GM18517 (cell line): ENCODE measurements around the gene SCN8A.

ENCODE experiments used
- ATAC-seq: cut with Tn5 transposase; IDR thresholded peaks from one replicate; pipeline ENCODE4 v1.9.1; 2021; ENCODE audit warnings: mild to moderate bottlenecking, moderate library complexity; ENCODE audit not compliant: unreplicated experiment

The SCN8A gene

DNA sequence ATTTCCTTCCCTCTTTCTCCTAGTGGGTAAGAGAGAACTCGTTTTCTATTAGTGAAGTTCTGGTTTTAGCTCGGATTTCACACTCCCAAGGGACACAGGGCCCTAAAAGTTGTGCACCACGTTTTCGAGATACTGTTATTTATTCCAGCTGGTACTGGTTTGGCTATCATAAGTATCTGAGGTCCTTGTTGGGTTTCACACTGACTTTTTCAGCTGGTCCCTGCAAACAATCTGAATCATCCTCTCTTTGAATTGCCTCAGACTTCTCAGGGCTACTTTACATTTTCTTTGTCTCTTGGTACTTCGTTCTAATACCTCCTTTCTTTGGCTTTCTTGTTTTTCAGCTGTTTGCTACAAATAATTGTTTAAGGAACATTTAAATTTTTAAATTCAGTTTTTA, 75.7 kb downstream of the SCN8A start:
- no peak for ATAC-seq

DNA sequence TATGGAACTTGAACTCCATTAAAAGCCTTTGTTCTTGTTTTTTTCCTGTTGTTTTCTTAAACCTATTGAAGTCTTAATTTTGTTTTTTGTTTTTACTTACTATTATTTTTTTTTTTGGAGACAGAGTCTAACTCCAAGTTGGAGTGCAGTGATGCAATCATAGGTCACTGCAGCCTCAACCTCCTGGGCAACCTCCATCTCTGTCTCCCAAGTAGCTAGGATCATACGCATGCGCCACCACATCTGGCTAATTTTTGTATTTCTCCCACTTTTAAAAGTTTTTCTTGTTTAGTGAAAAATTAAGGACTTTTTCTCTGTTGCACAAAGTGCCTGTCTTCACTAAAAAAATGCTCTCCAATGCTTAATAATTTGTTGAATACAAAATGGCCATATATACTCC, 76.2 kb downstream of the SCN8A start:
- ATAC-seq: no peak

DNA sequence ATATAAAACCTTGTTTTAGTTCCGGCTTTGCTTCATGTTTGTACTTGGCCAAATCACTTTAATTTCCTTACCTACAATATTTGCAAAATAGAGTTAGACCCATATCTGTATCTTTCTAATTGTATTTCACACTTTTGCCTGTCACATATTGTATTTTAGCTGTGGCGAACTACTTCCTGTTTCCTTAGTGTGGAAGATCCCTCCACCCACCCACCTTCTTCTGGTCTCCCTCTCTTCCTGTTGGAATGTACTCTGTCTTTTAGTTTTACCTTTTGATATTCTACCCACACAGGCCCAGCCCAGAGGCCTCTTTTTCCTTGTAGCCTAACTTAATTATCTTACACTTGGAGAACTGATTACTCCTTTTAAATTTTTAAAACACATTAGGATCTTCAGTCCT, 78.2 kb downstream of the SCN8A start:
- no peak for ATAC-seq

DNA sequence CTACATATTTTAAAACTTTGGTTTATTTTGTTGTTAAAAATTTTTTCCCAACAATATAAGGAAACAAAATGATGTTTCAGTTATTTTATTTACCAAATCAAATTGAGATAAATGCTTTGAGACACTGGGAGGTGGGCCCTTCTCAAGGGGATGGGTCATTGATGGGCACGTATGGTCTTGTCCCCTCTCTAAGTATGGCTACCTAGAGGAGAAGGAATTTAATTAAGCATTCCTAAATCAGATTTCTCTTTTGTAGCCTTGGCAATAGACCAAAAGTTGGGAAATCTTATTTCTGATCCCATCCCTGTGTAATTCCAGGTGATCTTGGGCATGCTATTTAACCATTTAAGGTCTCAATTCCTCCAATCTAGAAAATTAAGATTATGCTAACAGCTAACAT, 79.0 kb downstream of the SCN8A start:
- ATAC-seq: no peak

DNA sequence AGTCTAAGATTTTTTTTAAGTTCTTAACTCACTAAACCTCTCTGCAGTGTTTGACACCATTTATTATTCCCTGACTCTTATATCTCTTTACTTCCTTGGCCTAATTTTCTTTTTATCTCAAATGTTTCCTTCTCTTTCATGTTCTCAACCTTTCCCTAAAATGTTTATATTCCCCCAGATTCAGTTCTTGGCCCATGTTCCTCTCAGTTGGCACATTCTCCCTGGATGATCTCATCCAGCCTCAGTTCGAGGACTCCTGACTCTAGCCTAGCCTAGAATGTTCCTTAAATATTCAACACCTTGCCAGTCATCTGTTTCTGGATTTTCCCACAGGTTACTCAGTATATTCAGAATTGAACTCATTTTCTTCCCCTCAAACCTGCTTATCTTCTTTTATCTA, 81.3 kb downstream of the SCN8A start:
- no peak for ATAC-seq

DNA sequence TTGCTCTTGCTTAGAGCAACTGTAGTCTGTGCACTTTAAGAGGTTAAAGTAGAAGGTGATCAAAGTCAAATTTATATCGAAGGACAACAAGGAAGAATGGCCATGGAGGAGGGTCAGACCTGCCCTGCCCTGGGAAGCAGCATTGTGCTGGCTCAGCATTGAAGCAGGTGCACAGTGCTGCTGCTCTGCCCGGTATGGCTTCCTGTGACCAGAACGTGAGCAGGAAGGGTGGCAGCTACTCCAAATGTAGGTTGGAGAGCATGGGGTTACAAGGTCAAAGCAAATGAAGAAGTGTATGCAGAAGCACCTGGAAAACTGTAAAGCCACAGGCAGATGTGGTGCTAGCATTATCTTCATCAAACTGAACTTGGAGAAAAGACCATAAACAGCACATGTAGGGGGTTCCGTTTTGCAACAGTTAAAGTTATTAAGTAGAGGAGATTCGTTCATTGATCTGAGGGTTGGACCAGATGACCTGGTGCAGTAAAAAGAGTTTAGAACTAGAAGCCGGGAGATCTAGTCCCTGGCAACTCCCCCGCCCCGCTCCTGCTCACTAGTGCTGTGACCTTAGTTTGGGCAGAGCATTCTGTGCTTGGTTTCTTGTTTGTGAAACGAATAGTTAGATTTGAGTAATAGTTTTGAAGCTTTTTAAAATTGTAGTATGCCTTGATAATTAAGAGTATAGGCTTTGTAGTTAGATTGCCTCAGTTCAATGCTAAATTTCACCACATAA, 84.2 kb downstream of the SCN8A start:
- no peak for ATAC-seq

DNA sequence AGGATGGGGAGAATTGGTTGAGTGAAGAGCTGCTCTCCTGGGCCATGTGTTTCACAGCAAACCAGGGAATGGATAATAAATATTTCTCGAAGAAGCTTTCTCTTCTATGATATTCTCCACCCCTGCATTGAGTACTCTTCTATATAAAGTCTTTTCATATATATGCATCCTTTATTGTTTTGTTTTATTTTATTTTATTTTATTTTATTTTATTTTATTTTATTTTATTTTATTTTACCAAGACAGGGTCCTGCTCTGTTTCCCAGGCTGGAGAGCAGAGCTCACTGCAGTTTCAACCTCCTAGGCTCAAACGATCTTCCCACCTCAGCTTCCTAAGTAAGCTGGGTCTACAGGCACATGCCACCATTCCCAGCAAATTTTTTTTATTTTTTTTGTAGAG, 85.8 kb downstream of the SCN8A start:
- no peak for ATAC-seq

DNA sequence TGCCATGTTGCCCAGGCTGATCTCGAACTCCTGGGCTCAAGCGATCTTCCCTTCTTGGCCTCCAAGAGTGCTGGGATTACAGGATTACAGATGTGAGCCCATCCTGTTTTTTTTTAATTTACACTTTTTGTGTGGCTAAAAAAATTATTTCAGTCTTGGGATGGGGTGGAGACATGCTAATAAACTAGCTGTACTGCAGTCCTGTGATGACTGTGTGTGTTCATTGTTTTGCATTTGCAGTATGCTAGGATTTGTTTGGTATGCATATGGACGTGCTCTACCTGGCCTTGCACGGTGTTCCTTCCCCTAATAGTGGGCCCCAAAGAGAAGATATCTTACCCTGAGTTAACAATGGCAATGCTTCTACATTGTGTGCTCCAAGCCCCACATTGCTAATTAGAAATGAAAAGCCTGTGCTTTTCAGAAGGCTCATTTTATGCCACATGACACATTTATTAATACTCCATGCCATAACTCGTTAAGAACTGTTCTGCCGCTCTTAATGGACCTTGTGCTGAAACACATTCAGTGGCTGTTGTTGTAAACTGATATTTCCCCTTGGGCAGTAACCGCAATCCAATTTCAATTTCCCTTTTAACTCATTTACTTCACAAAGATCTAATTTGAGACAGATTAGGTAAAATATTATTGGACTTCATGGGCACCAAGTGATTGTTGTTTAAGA, 86.4 kb downstream of the SCN8A start:
- ATAC-seq: no peak

DNA sequence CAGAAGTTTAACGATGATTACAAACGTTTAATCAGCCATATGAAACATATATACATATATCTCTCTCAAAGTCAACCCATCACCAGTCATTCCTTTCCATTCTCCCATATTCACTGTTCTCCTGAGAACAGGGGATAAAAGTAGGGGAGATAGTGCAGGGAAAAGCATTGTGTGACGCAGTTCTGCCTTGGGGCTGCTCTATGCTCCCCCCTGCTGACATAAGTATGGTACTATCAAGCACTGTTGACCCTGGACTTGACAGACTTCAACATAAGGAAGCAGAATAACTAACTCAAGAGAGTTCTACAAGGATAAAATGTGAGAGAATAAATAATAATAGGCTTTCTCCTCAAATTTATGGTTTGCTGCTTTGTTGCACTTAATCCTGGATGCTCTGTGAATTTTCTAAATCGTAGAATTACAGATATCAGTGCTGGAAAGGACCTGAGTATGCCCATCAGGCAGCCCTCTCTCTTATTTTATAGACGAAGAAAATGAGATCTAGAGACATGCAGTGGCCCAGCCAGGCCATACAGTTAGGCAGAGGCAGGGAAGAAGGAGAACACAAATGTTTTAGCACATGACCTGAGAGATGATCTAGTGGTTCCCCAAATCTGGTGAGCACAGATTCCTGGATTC, 87.2 kb downstream of the SCN8A start:
- ATAC-seq: no peak

DNA sequence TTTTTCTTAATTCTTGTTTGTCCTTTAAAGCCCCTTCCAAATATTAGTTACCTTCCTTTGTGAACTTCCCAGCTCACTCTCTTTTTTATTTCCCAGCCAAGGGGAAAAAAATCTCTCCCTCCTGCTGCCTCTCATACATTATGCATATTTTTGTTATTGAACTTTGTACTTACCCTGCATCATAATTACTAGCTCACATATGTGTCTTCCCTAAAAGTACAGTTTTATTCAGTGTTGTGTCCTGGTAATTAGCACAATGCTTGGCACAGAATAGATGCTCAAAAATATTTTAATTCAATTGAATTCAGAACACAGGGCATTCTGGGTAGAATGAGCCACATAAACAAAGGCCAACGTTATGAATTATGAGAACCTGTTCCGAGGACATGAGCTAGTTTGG, 91.9 kb downstream of the SCN8A start:
- ATAC-seq: no peak

DNA sequence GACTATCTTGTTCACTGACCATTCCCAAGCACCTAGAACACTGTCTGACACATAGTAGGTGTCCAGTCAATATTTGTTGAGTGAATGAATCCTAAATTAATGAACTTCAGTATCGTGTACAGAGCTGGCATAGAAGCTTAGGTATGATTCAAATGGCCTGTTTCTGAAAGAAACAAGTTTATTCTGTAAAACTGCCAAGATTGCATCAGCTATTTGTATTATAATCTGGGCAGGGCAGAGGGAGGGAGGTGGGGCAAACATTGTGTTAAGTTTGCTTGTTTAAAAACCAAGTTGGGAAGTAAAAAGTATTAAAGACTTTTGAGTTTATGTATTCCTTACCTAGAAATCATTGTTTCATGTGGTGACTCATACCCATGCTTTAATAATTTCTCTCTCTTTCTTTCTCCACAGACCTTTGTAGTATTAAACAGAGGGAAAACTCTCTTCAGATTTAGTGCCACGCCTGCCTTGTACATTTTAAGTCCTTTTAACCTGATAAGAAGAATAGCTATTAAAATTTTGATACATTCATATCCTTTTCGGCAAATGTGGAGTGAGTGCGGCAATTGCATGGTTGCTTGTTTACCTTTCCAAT, 92.8 kb downstream of the SCN8A start:
- no peak for ATAC-seq

DNA sequence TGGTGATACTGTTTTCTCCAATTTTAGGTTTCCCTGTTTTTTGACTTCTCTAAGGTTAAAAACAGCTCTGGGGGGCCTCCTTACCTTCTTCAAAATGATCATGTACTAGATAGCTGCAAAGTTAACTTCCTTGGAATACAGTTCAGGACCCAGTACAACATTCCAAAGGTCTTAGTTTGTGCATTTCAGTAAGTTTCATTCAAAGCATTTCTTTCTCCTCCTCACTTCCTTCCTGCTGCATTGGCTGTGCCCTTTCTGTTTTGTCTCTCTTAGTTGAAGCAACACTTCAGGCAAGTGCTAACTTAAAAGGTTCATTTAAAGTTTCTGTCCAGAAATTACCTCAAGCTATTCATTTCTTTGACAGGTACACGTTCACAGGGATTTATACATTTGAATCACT, 95.7 kb downstream of the SCN8A start:
- ATAC-seq: no peak

DNA sequence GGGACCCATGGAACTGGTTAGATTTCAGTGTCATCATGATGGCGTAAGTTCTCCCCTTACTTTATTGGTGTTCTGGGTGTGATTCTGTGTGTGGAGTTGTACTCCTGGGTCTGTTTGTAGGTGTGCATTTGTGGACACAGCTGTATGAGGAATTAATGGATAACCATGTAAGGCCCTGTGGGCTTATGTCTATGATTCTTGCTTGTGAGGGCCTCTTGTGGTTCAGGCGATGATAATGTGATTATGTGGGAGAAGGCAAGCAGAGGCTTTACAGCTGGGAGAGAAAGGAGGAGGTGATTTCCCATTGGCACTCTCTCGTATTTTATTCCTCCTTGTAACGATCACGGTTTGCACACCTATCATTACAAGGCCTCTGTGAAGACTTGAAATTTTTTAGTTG, 96.1 kb downstream of the SCN8A start:
- ATAC-seq: no peak

DNA sequence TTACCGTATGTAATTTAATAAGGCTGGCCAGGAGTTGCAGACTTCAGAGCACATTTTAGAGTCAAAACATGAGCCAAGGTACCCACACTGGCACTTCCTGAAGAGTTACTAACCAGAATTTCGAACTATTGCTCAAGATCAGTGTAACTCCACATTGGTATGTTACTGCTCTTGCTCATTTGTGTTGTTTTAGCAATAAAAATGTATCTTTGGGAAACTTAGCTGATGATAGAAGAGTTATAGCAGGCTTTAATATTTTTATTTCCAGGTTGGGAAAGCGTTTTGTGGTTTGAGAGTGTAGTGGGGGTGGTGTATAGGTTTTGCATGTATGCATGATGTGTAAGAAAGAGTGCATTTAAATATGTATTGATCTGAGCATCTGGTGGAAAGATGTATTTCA, 96.6 kb downstream of the SCN8A start:
- ATAC-seq: no peak

DNA sequence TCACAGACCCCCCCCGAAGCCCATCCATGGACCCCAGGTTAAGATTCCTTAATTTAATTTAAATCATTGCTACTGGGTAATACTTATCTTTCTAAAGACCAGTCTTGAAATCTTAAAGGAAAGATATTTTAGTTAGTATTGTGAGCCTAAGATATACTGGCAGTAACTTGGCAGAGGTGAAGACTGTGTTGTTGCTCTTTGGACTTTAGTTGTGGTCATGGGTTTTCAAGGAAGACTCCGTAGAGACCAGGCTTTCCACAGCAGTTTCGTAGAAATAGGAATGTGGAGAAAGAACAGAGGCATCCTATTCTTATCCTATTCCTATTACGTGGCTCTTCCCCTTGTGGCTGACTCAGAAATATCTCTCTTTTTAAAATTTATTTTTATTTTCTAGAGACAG, 99.0 kb downstream of the SCN8A start:
- ATAC-seq: no peak

DNA sequence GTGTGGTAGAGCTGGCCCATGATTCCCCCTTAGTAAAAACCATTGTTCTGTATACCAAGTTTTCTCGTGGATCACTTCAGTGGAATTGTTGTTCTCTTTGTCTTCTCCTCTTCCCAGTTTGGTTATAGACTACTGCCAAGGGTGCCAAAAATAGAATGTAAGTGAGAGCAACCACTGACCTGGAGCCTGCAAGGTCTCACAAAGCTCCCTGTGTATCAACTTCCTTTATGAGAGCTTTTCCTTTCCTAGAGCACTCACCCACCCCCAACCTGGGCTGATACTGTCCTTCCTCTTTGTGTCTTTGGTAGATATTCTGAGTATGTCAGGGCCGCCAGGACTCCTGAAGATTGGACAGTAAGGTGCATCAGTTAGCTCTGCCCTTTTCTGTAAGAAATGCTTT, 101.0 kb downstream of the SCN8A start:
- ATAC-seq: no peak

DNA sequence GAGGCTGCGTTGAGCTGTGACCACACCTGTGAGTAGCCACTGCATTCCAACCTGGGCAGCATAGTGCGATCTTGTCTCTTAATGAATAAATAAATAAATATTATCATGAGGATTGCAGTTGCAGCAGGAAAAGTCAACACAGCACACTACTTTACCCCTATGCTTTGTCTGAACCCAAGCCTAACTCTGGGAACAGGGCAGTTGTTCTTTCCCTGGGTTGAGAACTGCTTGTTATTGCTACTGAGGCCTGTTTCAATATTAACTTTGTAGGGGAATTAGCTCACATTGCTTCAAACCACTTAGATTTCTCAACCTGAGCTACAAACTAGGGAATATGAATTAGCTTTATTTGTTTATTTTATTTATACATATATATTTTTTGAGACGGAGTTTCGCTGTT, 102.5 kb downstream of the SCN8A start:
- no peak for ATAC-seq

DNA sequence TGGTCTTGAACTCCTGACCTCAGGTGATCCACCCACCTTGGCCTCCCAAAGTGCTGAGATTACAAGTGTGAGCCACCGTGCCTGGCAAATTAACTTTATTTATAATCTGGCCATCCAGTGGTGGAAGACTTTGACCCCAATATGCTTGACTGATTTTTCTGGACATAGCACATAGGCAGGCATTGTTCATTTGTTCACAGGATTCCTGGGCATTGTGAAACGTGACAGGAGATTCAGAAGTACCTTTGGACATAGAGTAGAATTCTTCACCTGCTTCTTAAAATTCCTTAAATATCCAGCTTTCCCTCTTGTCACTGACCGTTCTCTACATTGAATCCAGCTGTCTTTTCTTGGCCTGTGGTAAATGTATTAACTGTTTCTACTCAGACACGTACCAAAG, 103.1 kb downstream of the SCN8A start:
- no peak for ATAC-seq

DNA sequence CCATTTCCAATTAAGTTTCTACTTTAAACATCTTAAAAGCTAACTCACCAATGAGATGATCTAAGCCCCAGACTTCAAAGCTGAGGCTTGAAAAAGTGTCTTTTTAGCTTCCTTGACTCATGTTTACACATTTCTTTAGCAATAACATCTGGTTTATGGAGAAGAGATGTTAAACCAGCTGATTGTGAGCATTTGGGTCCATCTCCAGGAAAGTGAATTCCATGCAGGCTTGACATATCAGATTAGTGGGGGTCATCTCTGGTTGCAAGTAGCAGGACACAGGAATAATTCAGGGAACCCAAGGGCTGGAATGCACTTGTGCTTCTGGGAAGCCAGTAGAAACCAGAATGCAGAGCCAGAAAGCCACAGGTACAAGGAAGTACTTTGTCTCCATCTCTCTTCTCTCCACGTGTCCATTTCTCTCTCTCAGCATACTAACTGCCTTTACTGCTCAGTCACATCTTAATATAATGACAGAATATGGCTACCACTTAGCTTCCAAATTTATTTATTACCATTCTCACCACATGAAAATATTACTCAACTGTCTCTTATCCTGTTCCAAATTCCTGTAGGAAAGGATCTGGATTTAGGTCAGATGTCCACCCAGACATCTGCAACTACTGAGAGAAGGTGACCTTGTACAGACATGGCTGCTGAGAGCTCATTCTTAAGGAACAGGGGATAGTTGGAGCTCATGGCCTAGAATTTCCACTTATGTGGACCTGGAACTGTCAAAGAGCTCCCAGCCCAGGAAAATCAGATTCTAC, 104.4 kb downstream of the SCN8A start:
- ATAC-seq: no peak

DNA sequence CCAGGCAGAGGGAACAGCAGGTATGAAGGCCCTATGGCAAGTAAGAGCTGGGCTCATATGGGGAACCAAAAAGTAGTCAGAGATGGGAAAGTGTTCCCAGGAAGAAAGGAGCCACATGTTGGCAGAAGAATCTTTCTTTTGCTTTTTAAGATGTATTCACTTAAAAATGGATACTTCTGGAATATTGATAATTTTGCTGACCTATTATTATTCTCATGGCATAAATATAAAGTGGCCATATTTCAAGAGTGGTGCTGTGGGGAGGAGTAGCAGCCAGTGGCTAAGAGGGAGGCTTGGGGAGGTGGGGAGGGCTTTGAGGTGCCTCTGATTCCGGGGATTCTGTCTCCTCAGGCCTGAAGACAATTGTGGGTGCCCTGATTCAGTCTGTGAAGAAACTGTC, 108.2 kb downstream of the SCN8A start:
- ATAC-seq: no peak

DNA sequence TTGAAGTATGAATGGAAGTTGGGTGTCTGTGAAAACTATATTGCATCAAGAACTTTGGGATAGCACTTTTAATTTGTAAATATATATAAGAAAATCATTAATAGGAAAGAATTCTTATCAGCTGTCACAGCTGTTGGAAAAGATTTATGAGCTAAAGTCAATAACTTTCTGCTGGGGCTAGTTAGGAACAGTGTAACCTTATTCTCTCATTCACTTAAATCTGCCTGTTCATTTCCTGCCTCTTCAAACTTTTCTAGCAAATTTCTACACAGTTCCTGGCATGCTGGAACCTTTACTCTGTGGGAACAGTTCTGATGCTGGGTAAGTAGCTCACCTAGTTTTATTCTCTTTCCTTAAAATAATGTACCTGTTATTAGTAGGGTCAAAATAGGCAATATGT, 109.9 kb downstream of the SCN8A start:
- ATAC-seq: no peak
